Keratinocyte (primary cell): ENCODE results near the gene FUT8. TPM values are rescaled to one million over a fixed set of nuclear protein-coding genes. Genes with fewer than 3 reads are reported as not detected.

Experiments
- DNase-seq: peaks from one replicate; pipeline ENCODE4 v3.0.0-alpha.2; 2011; ENCODE audit warnings: low read depth, missing footprints, low spot score
- FAIRE-seq: peaks from 2 replicates; lab custom pipeline; 2011; peaks lifted over from hg19 to GRCh38; lab: Jason Lieb, UNC
- H2AFZ ChIP-seq: 2 replicates; pipeline ENCODE4 v1.6.0; 2012; ENCODE audit warnings: low read length, control low read depth, inconsistent platforms; ENCODE audit not compliant: control insufficient read depth
- H3K27ac ChIP-seq: 2 replicates; pipeline ENCODE4 v1.5.1; 2011; ENCODE audit warnings: low read length; ENCODE audit not compliant: control insufficient read depth, insufficient read depth
- H3K27me3 ChIP-seq: 3 replicates; pipeline ENCODE4 v1.6.0; 2011; ENCODE audit warnings: low read length; ENCODE audit not compliant: control insufficient read depth, insufficient read depth; ENCODE audit errors: extremely low read depth
- H3K36me3 ChIP-seq, 2 experiments: 2 replicates in 1 of 2; 3 replicates in 1 of 2; pipeline ENCODE4 v1.5.1; 2011; ENCODE audit warnings: low read length in 2 of 2, mild to moderate bottlenecking in 1 of 2; ENCODE audit not compliant: control insufficient read depth in 2 of 2, insufficient read depth in 2 of 2; ENCODE audit errors: extremely low read depth in 1 of 2
- H3K4me1 ChIP-seq: 3 replicates; pipeline ENCODE4 v1.5.1; 2011; ENCODE audit warnings: low read length; ENCODE audit not compliant: control insufficient read depth, insufficient read depth; ENCODE audit errors: extremely low read depth
- H3K4me2 ChIP-seq: 3 replicates; pipeline ENCODE4 v1.6.0; 2011; ENCODE audit warnings: low read depth, low read length; ENCODE audit not compliant: control insufficient read depth, insufficient read depth; ENCODE audit errors: extremely low read depth
- H3K4me3 ChIP-seq, 3 experiments: fragments of 200-600 bp in 1 of 3; sonication (generic) in 1 of 3; 2 replicates in 2 of 3; 3 replicates in 1 of 3; pipeline ENCODE4 v1.5.1; 2011 to 2016; ENCODE audit warnings: low read length in 3 of 3, mild to moderate bottlenecking in 3 of 3, control low read depth in 2 of 3, inconsistent platforms in 1 of 3, low read depth in 1 of 3, mixed read lengths in 1 of 3, mixed run types in 1 of 3, moderate library complexity in 1 of 3; ENCODE audit not compliant: control insufficient read depth in 2 of 3, insufficient read depth in 2 of 3; ENCODE audit errors: extremely low read depth in 1 of 3
- H3K79me2 ChIP-seq: 2 replicates; pipeline ENCODE4 v1.6.0; 2012; ENCODE audit warnings: low read length; ENCODE audit not compliant: control insufficient read depth, insufficient read depth
- H3K9ac ChIP-seq: 3 replicates; pipeline ENCODE4 v1.6.0; 2011; ENCODE audit warnings: low read length; ENCODE audit not compliant: control insufficient read depth, insufficient read depth; ENCODE audit errors: extremely low read depth
- H3K9me1 ChIP-seq: 3 replicates; pipeline ENCODE4 v1.6.0; 2011; ENCODE audit warnings: low read length; ENCODE audit not compliant: control insufficient read depth, insufficient read depth; ENCODE audit errors: extremely low read depth
- H3K9me3 ChIP-seq: 2 replicates; pipeline ENCODE4 v1.5.1; 2012; ENCODE audit warnings: low read depth, low read length; ENCODE audit not compliant: control insufficient read depth
- H4K20me1 ChIP-seq: 3 replicates; pipeline ENCODE4 v1.6.0; 2011; ENCODE audit warnings: low read length; ENCODE audit not compliant: control insufficient read depth, insufficient read depth; ENCODE audit errors: extremely low read depth
- EZH2 ChIP-seq: IDR thresholded peaks from one replicate; pipeline ENCODE4 v1.6.1; 2012; ENCODE audit warnings: inconsistent platforms, mild to moderate bottlenecking, low read length, moderate library complexity
- dilution Hi-C: fragments of 300-500 bp; cut with MboI; formaldehyde crosslinking; loops from one replicate; pipeline ENCODE4 v1.7.0; 2020; ENCODE audit warnings: low sequenced_read_pairs; ENCODE audit not compliant: extremely low pct_ligation_motif_present
- polyA plus RNA-seq, 5 experiments: library from polyadenylated mRNA; depleted of rRNA in 3 of 5; stranded (reverse) in 3 of 5; stranded (forward) in 1 of 5; unstranded in 1 of 5; fragments of >200 nt; gene quantifications; 1 replicate in 1 of 5; 2 replicates in 3 of 5; 3 replicates in 1 of 5; pipeline versions ENCODE4 v1.2.1 to v1.2.3, GENCODE V29; 2011 to 2012; ENCODE audit warnings: missing spikeins in 2 of 5, low read depth in 1 of 5, low replicate concordance in 1 of 5
- TF ChIP-seq, protein P1 (sequence below), 3 experiments: IDR thresholded peaks in 1 of 3; conservative IDR thresholded peaks in 1 of 3; optimal IDR thresholded peaks in 1 of 3; 2 replicates in 2 of 3; 3 replicates in 1 of 3; pipeline versions ENCODE3 to v1.5.1; 2011; ENCODE audit warnings: low read length in 3 of 3, mild to moderate bottlenecking in 3 of 3, moderate library complexity in 2 of 3, control low read depth in 1 of 3, inconsistent platforms in 1 of 3; ENCODE audit not compliant: insufficient read depth in 2 of 3; ENCODE audit errors: extremely low read depth in 1 of 3

Gene FUT8
- polyA plus RNA-seq, 1 donor (not counting 4 experiments of a cell fraction or from before 2014, with no cell fraction given), result 12.5 TPM

DNA sequence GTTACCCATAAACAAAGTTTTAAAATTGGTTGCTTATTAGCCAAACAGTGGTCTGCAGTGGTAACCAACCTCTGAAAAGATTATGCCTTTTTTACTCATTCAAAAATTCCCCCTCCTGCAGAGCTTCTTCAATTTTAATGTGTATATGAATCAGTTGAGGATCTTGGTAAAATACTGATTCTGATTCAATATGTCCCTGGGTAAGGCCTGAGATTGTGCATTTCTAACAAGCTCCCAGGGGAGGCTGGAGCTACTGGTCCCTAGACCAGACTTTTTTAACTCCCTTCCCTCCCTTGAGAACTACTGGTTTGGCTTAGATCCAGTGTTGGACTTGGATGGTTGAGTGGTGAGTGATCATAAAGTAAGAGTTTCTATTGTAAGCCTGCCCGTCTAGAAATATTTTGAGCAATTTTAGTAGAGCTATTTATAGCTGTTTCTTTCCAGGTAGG is 90.2 kb downstream of the FUT8 start:
- no peak for DNase-seq
- dilution Hi-C loops, result no loop called here
- Histone ChIP-seq H3K27ac (no peak overlapping the region), H3K4me3 (no peak overlapping the region), H3K27me3 (no peaks in the 10 kb centered on the region), H4K20me1 (no peaks in the 10 kb centered on the region), H3K4me1 (peaks cover 6% of the 10 kb centered on the region), H2AFZ (no peak overlapping the region), H3K4me2 (peak overlapping the region; percentile 5), H3K79me2 (no peaks in the 10 kb centered on the region), H3K9me1 (no peaks in the 10 kb centered on the region), H3K36me3 (no peaks in the 10 kb centered on the region), H3K9me3 (no peaks in the 10 kb centered on the region), H3K9ac (no peak overlapping the region)
- no peak for FAIRE-seq
- TF ChIP-seq, protein P1, sequence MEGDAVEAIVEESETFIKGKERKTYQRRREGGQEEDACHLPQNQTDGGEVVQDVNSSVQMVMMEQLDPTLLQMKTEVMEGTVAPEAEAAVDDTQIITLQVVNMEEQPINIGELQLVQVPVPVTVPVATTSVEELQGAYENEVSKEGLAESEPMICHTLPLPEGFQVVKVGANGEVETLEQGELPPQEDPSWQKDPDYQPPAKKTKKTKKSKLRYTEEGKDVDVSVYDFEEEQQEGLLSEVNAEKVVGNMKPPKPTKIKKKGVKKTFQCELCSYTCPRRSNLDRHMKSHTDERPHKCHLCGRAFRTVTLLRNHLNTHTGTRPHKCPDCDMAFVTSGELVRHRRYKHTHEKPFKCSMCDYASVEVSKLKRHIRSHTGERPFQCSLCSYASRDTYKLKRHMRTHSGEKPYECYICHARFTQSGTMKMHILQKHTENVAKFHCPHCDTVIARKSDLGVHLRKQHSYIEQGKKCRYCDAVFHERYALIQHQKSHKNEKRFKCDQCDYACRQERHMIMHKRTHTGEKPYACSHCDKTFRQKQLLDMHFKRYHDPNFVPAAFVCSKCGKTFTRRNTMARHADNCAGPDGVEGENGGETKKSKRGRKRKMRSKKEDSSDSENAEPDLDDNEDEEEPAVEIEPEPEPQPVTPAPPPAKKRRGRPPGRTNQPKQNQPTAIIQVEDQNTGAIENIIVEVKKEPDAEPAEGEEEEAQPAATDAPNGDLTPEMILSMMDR (optimal IDR thresholded peaks at IDR 0.05 in 1 of 3, IDR thresholded peaks at IDR 0.05 in 1 of 3, conservative IDR thresholded peaks at IDR 0.05 in 1 of 3; ENCODE audit: extremely low read depth in 1 of 3, insufficient read depth in 2 of 3, low read length in 3 of 3), result no peak
- TF ChIP-seq EZH2, result no peak

DNA sequence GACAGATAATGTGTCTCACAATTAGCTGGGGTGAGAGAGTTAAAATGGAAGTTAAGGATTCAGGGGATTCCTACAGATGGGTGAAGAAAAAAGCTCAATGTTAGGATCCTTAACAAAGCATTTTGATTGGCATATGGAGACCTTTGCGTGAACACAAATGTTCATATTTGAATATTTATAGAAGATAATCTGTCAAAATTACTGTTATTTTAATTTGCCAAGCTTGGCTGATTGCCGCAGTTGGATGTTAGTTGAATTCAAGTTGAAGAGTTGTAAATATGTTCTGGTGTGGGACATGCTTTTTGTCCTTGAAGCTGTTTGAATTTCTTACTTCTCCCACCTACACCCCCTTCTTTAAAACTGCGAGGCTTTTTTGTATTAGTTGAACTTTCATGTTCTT is 91.2 kb downstream of the FUT8 start:
- TF ChIP-seq, protein P1 (optimal IDR thresholded peaks at IDR 0.05 in 1 of 3, IDR thresholded peaks at IDR 0.05 in 1 of 3, conservative IDR thresholded peaks at IDR 0.05 in 1 of 3; ENCODE audit: extremely low read depth in 1 of 3, insufficient read depth in 2 of 3, low read length in 3 of 3), result no peak
- TF ChIP-seq EZH2, result no peak

More for the DNA sequence above, 91.2 kb downstream of the FUT8 start:
- Histone ChIP-seq H3K4me2 (no peak overlapping the region), H3K36me3 (no peaks in the 10 kb centered on the region), H3K9me1 (no peaks in the 10 kb centered on the region), H3K4me1 (peaks cover 6% of the 10 kb centered on the region), H3K4me3 (no peak overlapping the region), H3K9ac (no peak overlapping the region), H3K9me3 (no peaks in the 10 kb centered on the region), H2AFZ (no peak overlapping the region), H4K20me1 (no peaks in the 10 kb centered on the region), H3K79me2 (no peaks in the 10 kb centered on the region), H3K27me3 (no peaks in the 10 kb centered on the region), H3K27ac (no peak overlapping the region)
- DNase-seq (no peak), FAIRE-seq (no peak)
- dilution Hi-C loops, result no loop called here
